ENCODE data around the gene HINT2. TPM values are rescaled to one million over a fixed set of nuclear protein-coding genes. Genes with fewer than 3 reads are reported as not detected.

Gene HINT2
- total RNA-seq, 4 donors from 2014 or later, result 19.8 to 49.7 (median 40.6) TPM

- TF ChIP-seq, protein P1, sequence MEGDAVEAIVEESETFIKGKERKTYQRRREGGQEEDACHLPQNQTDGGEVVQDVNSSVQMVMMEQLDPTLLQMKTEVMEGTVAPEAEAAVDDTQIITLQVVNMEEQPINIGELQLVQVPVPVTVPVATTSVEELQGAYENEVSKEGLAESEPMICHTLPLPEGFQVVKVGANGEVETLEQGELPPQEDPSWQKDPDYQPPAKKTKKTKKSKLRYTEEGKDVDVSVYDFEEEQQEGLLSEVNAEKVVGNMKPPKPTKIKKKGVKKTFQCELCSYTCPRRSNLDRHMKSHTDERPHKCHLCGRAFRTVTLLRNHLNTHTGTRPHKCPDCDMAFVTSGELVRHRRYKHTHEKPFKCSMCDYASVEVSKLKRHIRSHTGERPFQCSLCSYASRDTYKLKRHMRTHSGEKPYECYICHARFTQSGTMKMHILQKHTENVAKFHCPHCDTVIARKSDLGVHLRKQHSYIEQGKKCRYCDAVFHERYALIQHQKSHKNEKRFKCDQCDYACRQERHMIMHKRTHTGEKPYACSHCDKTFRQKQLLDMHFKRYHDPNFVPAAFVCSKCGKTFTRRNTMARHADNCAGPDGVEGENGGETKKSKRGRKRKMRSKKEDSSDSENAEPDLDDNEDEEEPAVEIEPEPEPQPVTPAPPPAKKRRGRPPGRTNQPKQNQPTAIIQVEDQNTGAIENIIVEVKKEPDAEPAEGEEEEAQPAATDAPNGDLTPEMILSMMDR (IDR thresholded peaks at IDR 0.05), result no peak
- peak; percentile 53 for ATAC-seq (ENCODE audit: low FRiP score)
These were observed 33.1 kb upstream of the HINT2 start for GRCh38 chr9:35847792-35848572.

GRCh38 chr9:35845824-35846771, 31.3 kb upstream of the HINT2 start:
- DNase-seq (ENCODE audit: low spot score), result no peak
- peak; percentile 59 for ATAC-seq (ENCODE audit: low FRiP score)
- TF ChIP-seq, protein P1 (IDR thresholded peaks at IDR 0.05), result no peak

More at GRCh38 chr9:35847792-35848572, 33.1 kb upstream of the HINT2 start:
- DNase-seq (ENCODE audit: low spot score), result no peak

DNA sequence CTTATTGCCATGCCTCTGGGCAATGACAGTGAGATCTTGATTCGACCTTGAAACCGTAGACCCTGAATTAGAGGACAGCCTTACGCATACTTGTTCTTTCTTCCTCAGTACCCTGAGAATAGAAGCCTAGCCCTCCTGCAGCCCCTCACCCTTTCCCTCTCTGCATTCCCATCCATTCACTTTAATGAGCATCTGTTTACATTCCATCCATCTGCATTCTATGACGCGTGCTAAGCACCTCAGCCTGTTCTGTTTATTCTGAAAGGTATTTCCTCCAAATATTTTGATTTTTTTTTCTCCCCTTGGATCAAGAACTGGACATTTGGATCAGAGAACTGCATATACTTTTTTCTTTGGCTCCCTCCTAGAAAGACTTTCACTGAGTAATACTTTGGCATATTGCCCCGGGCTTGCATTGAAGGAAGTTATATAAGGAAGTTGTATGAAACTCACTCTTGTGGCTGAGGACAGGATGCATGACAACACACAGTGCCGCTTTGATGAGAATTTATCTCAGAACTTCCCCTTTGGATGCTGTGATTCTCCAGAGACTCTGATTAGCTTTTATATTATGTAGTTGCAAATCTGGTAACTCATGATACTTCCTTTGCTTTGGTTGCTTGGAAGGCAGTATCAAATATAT, 29.9 kb upstream of the HINT2 start:
- TF ChIP-seq, protein P1 (IDR thresholded peaks at IDR 0.05), result no peak
- ATAC-seq (ENCODE audit: low FRiP score) (peak; percentile 19), DNase-seq (ENCODE audit: low spot score) (no peak)

DNA sequence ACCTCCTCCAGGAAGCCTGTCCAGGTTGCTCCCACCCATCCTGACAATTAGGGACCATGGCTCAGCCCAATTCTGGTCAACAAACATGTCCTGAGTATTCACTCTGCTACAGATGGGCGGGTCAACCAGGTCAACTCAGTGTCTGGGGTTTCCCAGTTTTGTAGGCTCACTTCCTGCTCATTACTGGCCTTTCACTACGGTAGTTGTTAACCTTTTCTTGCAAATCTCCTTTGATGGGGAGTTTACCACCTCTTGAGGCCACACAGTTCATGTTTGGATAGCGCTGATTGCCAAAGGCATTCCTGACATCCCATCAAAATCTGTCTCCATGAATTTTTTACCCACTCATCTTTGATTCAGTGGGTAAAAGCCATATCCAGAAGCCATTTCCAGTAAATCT, 28.0 kb upstream of the HINT2 start:
- no peak for DNase-seq (ENCODE audit: low spot score)
- ATAC-seq (ENCODE audit: low FRiP score), result no peak
- TF ChIP-seq, protein P1 (IDR thresholded peaks at IDR 0.05), result no peak

- DNase-seq (ENCODE audit: low spot score), result no peak
- no peak for ATAC-seq (ENCODE audit: low FRiP score)
- TF ChIP-seq, protein P1 (IDR thresholded peaks at IDR 0.05), result no peak
These were observed 27.3 kb upstream of the HINT2 start for GRCh38 chr9:35842020-35842745.

DNA sequence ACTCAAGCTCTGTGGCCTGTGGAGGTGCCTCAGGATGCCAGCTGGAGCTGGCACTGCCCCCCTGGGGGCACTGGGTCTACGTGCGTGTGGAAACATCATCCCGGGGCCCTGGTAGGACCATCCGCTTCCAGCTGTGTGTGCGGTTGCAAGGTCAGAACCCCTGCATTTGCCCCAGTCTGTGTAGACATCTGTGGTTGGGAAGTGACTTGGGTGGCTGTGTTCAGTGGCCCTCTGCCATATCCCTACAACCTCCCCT, 26.7 kb upstream of the HINT2 start:
- DNase-seq (ENCODE audit: low spot score), result no peak
- TF ChIP-seq, protein P1 (IDR thresholded peaks at IDR 0.05), result no peak
- no peak for ATAC-seq (ENCODE audit: low FRiP score)
